ENCODE data around the gene GUCA2A.

GUCA2A gene

GRCh38 chr1:42163536-42164503, 725 bp downstream of the GUCA2A start:
- H3K36me3 ChIP-seq (ENCODE audit: control insufficient read depth in 2 of 2, insufficient read depth in 1 of 2, low read length in 2 of 2), result no peaks in the 10 kb centered on the region
- H3K4me3 ChIP-seq (ENCODE audit: low read depth, low read length), result no peak overlapping the region
- ChIA-PET POLR2A (no interaction called here), CTCF (interaction anchor here (1.8 to 4.8 kb wide), 2 partner anchors 10 to 16 kb away, joined by 7 to 21 read pairs; no protein-coding TSS in a partner anchor)
- no peak overlapping the region for H3K27ac ChIP-seq (ENCODE audit: extremely low read depth, low read depth, low read length)
- H3K4me1 ChIP-seq (ENCODE audit: control insufficient read depth, insufficient read depth, low read length), result peaks cover 8% of the 10 kb centered on the region; the same call in 1 of the 2 replicates
- H3K9me3 ChIP-seq (ENCODE audit: control insufficient read depth, insufficient read depth, low read depth, low read length), result no peaks in the 10 kb centered on the region
- TF ChIP-seq ZBTB1 (tag by site-specific recombination; IDR thresholded peaks at IDR 0.05), result no peak
- TF ChIP-seq ZNF521 (tag by site-specific recombination; IDR thresholded peaks at IDR 0.05), result no peak
- TF ChIP-seq ZNF585B (tag by site-specific recombination; IDR thresholded peaks at IDR 0.05), result no peak
- no peak for TF ChIP-seq FEZF1 (tag by site-specific recombination; IDR thresholded peaks at IDR 0.05)
- no peak for TF ChIP-seq ZBTB10 (tag by site-specific recombination; IDR thresholded peaks at IDR 0.05)
- TF ChIP-seq GLI4 (tag by site-specific recombination; IDR thresholded peaks at IDR 0.05), result no peak
- no peak for TF ChIP-seq WT1 (tag by site-specific recombination; IDR thresholded peaks at IDR 0.05)
- no peak for TF ChIP-seq ZBTB11 (tag by site-specific recombination; conservative IDR thresholded peaks at IDR 0.05; ENCODE audit: low read depth)
- TF ChIP-seq GLIS2 (tag by site-specific recombination; IDR thresholded peaks at IDR 0.05), result 0 out of 2 replicates have a peak, but pooled peaks have one; percentile 15
- no peak for TF ChIP-seq KLF17 (tag by site-specific recombination; IDR thresholded peaks at IDR 0.05)
- no peak for TF ChIP-seq GLI2 (tag by site-specific recombination; IDR thresholded peaks at IDR 0.05; ENCODE audit: borderline replicate concordance, low read depth)
- TF ChIP-seq SP2 (tag by site-specific recombination; IDR thresholded peaks at IDR 0.05), result no peak
- TF ChIP-seq ZNF292 (tag by site-specific recombination; IDR thresholded peaks at IDR 0.05; ENCODE audit: borderline replicate concordance, low read depth), result no peak
- TF ChIP-seq ZNF639 (tag by site-specific recombination; IDR thresholded peaks at IDR 0.05), result no peak
- no peak for TF ChIP-seq PBX3 (CRISPR knock-in tag; IDR thresholded peaks at IDR 0.05)
- 0 out of 2 replicates have a peak, but pooled peaks have one; percentile 13 for TF ChIP-seq ZNF335 (tag by site-specific recombination; conservative IDR thresholded peaks at IDR 0.05)
- TF ChIP-seq GFI1B (tag by site-specific recombination; IDR thresholded peaks at IDR 0.05), result no peak

Measured in HEK293 (cell line).